Islet precursor cell (in vitro differentiated cells): ENCODE measurements around the gene GLTP.
A peak's percentile ranks its signal among the peaks of the same experiment; 100 is the strongest.

Source experiments
- DNase-seq: peaks from one replicate; pipeline ENCODE4 v3.0.0-alpha.2; 2018

GLTP gene

GRCh38 chr12:109818253-109818652 lies 62.1 kb downstream of the GLTP start:
- DNase-seq: peak; percentile 44

GRCh38 chr12:109817627-109818231 lies 62.6 kb downstream of the GLTP start:
- no peak for DNase-seq

GRCh38 chr12:109816870-109817269 lies 63.5 kb downstream of the GLTP start:
- DNase-seq: peak; percentile 40

GRCh38 chr12:109815757-109816617 lies 64.4 kb downstream of the GLTP start:
- DNase-seq: peak; percentile 48

- no peak for DNase-seq
Observed at GRCh38 chr12:109815225-109815624, 65.1 kb downstream of the GLTP start.

GRCh38 chr12:109814600-109815150 lies 65.7 kb downstream of the GLTP start:
- DNase-seq: no peak

GRCh38 chr12:109813810-109814416 lies 66.4 kb downstream of the GLTP start:
- no peak for DNase-seq

GRCh38 chr12:109811624-109811995 lies 68.7 kb downstream of the GLTP start:
- no peak for DNase-seq

GRCh38 chr12:109810954-109811623 lies 69.3 kb downstream of the GLTP start:
- no peak for DNase-seq

- DNase-seq: no peak
Observed at GRCh38 chr12:109808876-109809646, 71.3 kb downstream of the GLTP start.

GRCh38 chr12:109807954-109808643 lies 72.2 kb downstream of the GLTP start:
- DNase-seq: no peak

GRCh38 chr12:109804820-109805761 lies 75.2 kb downstream of the GLTP start:
- DNase-seq: peak; percentile 83

- no peak for DNase-seq
Observed at GRCh38 chr12:109803678-109804077, 76.7 kb downstream of the GLTP start.

- DNase-seq: no peak
Observed at GRCh38 chr12:109802828-109803227, 77.5 kb downstream of the GLTP start.
